Caki2 (cell line): Measurements from ENCODE around the gene PNKP. TPM values are rescaled to one million over a fixed set of nuclear protein-coding genes. Genes with fewer than 3 reads are reported as not detected.
"Not testable (repeated sequence)": the region's sequence is repeated elsewhere in the genome, so short reads cannot be mapped to it uniquely, and the experiment has no call there.

Source experiments
- DNase-seq: peaks from one replicate; pipeline ENCODE4 v3.0.0-alpha.2; 2015; ENCODE audit warnings: low read depth
- in situ Hi-C: cut with HindIII; loops from 2 replicates; pipeline ENCODE4 v1.10.0; 2016; ENCODE audit warnings: low sequenced_read_pairs, low pct_unique_long_range_greater_than_20kb, mixed read lengths
- total RNA-seq: library from RNA; depleted of rRNA; stranded (reverse); fragments of >200 nt; shearing (Covaris generic); gene quantifications from 2 replicates; pipeline ENCODE4 v1.2.3, GENCODE V29; 2014; ENCODE audit warnings: low replicate concordance

Gene PNKP
- total RNA-seq, 1 experiment from 2014 or later, result 99.6 TPM

GRCh38 chr19:49837009-49837310, 30.4 kb downstream of the PNKP start:
- no peak for DNase-seq
- in situ Hi-C loops, result no loop called here

GRCh38 chr19:49836176-49837008, 31.0 kb downstream of the PNKP start:
- in situ Hi-C loops, result no loop called here
- no peak for DNase-seq

- in situ Hi-C loops, result no loop called here
- DNase-seq, result no peak
These were observed 31.8 kb downstream of the PNKP start for GRCh38 chr19:49835562-49835961.

- in situ Hi-C loops, result no loop called here
- no peak for DNase-seq
These were observed 33.8 kb downstream of the PNKP start for GRCh38 chr19:49833599-49833998.

- no peak for DNase-seq
- in situ Hi-C loops, result no loop called here
These were observed 34.8 kb downstream of the PNKP start for GRCh38 chr19:49832556-49832955.

GRCh38 chr19:49831592-49831991, 35.8 kb downstream of the PNKP start:
- DNase-seq, result no peak
- in situ Hi-C loops, result no loop called here

GRCh38 chr19:49830766-49831165, 36.6 kb downstream of the PNKP start:
- DNase-seq, result no peak
- in situ Hi-C loops, result no loop called here

- in situ Hi-C loops, result no loop called here
These were observed 37.7 kb downstream of the PNKP start for GRCh38 chr19:49829721-49830120.

GRCh38 chr19:49829200-49829599, 38.2 kb downstream of the PNKP start:
- in situ Hi-C loops, result no loop called here

More at GRCh38 chr19:49829721-49830120, 37.7 kb downstream of the PNKP start:
- DNase-seq, result no peak

GRCh38 chr19:49827034-49827433, 40.3 kb downstream of the PNKP start:
- in situ Hi-C loops, result no loop called here
- DNase-seq, result no peak

More at GRCh38 chr19:49829200-49829599, 38.2 kb downstream of the PNKP start:
- DNase-seq, result no peak

- in situ Hi-C loops, result no loop called here
- DNase-seq, result no peak
These were observed 42.7 kb downstream of the PNKP start for GRCh38 chr19:49824662-49825061.

- in situ Hi-C loops, result no loop called here
- DNase-seq, result no peak
These were observed 43.9 kb downstream of the PNKP start for GRCh38 chr19:49823472-49823871.

GRCh38 chr19:49820125-49820524, 47.3 kb downstream of the PNKP start:
- DNase-seq, result no peak
- in situ Hi-C loops, result no loop called here

GRCh38 chr19:49819452-49820115, 47.8 kb downstream of the PNKP start:
- in situ Hi-C loops, DNase-seq: not testable (repeated sequence)

- in situ Hi-C loops, result no loop called here
- DNase-seq, result no peak
These were observed 48.6 kb downstream of the PNKP start for GRCh38 chr19:49818649-49819370.

GRCh38 chr19:49817964-49818648, 49.3 kb downstream of the PNKP start, which contains the start of gene MED25:
MED25 (plus strand) TSS chr19:49818289; CDS start chr19:49818342, 53 bp downstream.
- DNase-seq, result peak; percentile 97
- in situ Hi-C loops, result no loop called here

GRCh38 chr19:49816590-49816989, 50.8 kb downstream of the PNKP start:
- DNase-seq, result no peak
- in situ Hi-C loops, result no loop called here

- no peak for DNase-seq
- in situ Hi-C loops, result no loop called here
These were observed 53.4 kb downstream of the PNKP start for GRCh38 chr19:49814010-49814409.
